A549 (cell line): ENCODE results near the gene PHGDH.

Experiments used
- CBX8 ChIP-seq: fragments of 200-600 bp; sonication (generic); IDR thresholded peaks from 2 replicates; pipeline ENCODE4 v1.6.1; 2016
- CHD4 ChIP-seq: fragments of 200-600 bp; sonication (generic); IDR thresholded peaks from 2 replicates; pipeline ENCODE4 v1.6.1; 2016; ENCODE audit warnings: antibody characterized with exemption, mild to moderate bottlenecking, borderline replicate concordance
- CTCF ChIP-seq: fragments of >200 bp; sonication (Bioruptor Twin); formaldehyde crosslinking; IDR thresholded peaks from 3 replicates; pipeline ENCODE4 v1.5.1; 2016
- ELK1 ChIP-seq: fragments of 150-350 bp; IDR thresholded peaks from 2 replicates; pipeline ENCODE4 v1.6.1; 2014; ENCODE audit warnings: low read depth, mild to moderate bottlenecking, low read length
- HDAC2 ChIP-seq: fragments of 200-600 bp; sonication (generic); IDR thresholded peaks from 2 replicates; pipeline ENCODE4 v1.6.1; 2016
- HOXA7 ChIP-seq: fragments of 250-450 bp; sonication (Bioruptor Pico); IDR thresholded peaks from 2 replicates; pipeline ENCODE4 v1.5.0; 2020; ENCODE audit warnings: mild to moderate bottlenecking, moderate library complexity
- MAX ChIP-seq: IDR thresholded peaks from 2 replicates; pipeline ENCODE4 v1.6.1; 2012
- PBX3 ChIP-seq: IDR thresholded peaks from 2 replicates; pipeline ENCODE4 v1.6.1; 2012
- POLR2A ChIP-seq: IDR thresholded peaks from 2 replicates; pipeline ENCODE4 v1.6.1; 2012; ENCODE audit warnings: mild to moderate bottlenecking, low read length
- RAD21 ChIP-seq, 2 experiments: fragments of >200 bp in 1 of 2; sonication (Bioruptor Twin) in 1 of 2; formaldehyde crosslinking in 1 of 2; IDR thresholded peaks in 1 of 2; conservative IDR thresholded peaks in 1 of 2; 2 replicates in 1 of 2; 3 replicates in 1 of 2; pipeline ENCODE4 v1.6.1; 2012 to 2018; ENCODE audit warnings: inconsistent platforms in 1 of 2
- REST ChIP-seq: fragments of 200-600 bp; sonication (generic); IDR thresholded peaks from 2 replicates; pipeline ENCODE4 v1.6.1; 2016; ENCODE audit warnings: antibody characterized with exemption, mild to moderate bottlenecking, moderate library complexity
- ZC3H11A ChIP-seq: fragments of 450-650 bp; IDR thresholded peaks from 2 replicates; pipeline ENCODE4 v1.6.1; 2014; ENCODE audit warnings: antibody characterized with exemption, mild to moderate bottlenecking
- ZFP36 ChIP-seq: fragments of 450-650 bp; IDR thresholded peaks from 2 replicates; pipeline ENCODE4 v1.6.1; 2014; ENCODE audit warnings: borderline replicate concordance; ENCODE audit not compliant: partially characterized antibody

- TF ChIP-seq CTCF (no peak), POLR2A (no peak), CBX8 (no peak), PBX3 (no peak), MAX (no peak), HOXA7 (CRISPR knock-in tag) (no peak), REST (no peak), HDAC2 (no peak), ELK1 (no peak), CHD4 (no peak), ZFP36 (no peak), RAD21 (conservative IDR thresholded peaks at IDR 0.05 in 1 of 2, IDR thresholded peaks at IDR 0.05 in 1 of 2) (no peak), ZC3H11A (no peak)
These were observed 10.2 kb downstream of the PHGDH start for GRCh38 chr1:119721896-119722295.
